ENCODE measurements around the gene VAV2.

VAV2 gene

GRCh38 chr9:133852431-133852830 is 139.7 kb downstream of the VAV2 start:
- no peak overlapping the region for H3K4me3 ChIP-seq (ENCODE audit: low read depth, low read length)
- no peak for DNase-seq (ENCODE audit: low read depth)
- no peak for TF ChIP-seq CTCF (IDR thresholded peaks at IDR 0.05; ENCODE audit: low read depth, low read length, missing control alignments)

GRCh38 chr9:133851693-133852092 is 140.4 kb downstream of the VAV2 start:
- no peak overlapping the region for H3K4me3 ChIP-seq (ENCODE audit: low read depth, low read length)
- no peak for DNase-seq (ENCODE audit: low read depth)
- TF ChIP-seq CTCF (IDR thresholded peaks at IDR 0.05; ENCODE audit: low read depth, low read length, missing control alignments) = no peak

GRCh38 chr9:133850937-133851336 is 141.2 kb downstream of the VAV2 start:
- DNase-seq (ENCODE audit: low read depth) = no peak
- no peak for TF ChIP-seq CTCF (IDR thresholded peaks at IDR 0.05; ENCODE audit: low read depth, low read length, missing control alignments)

GRCh38 chr9:133850161-133850560 is 142.0 kb downstream of the VAV2 start:
- H3K4me3 ChIP-seq (ENCODE audit: low read depth, low read length) = no peak overlapping the region
- TF ChIP-seq CTCF (IDR thresholded peaks at IDR 0.05; ENCODE audit: low read depth, low read length, missing control alignments) = no peak
- DNase-seq (ENCODE audit: low read depth) = no peak

More at GRCh38 chr9:133850937-133851336, 141.2 kb downstream of the VAV2 start:
- no peak overlapping the region for H3K4me3 ChIP-seq (ENCODE audit: low read depth, low read length)

- DNase-seq (ENCODE audit: low read depth) = no peak
- no peak for TF ChIP-seq CTCF (IDR thresholded peaks at IDR 0.05; ENCODE audit: low read depth, low read length, missing control alignments)
- no peak overlapping the region for H3K4me3 ChIP-seq (ENCODE audit: low read depth, low read length)
These were observed 142.9 kb downstream of the VAV2 start for GRCh38 chr9:133849110-133849670.

- no peak overlapping the region for H3K4me3 ChIP-seq (ENCODE audit: low read depth, low read length)
- DNase-seq (ENCODE audit: low read depth) = no peak
- no peak for TF ChIP-seq CTCF (IDR thresholded peaks at IDR 0.05; ENCODE audit: low read depth, low read length, missing control alignments)
These were observed 143.5 kb downstream of the VAV2 start for GRCh38 chr9:133848471-133849109.
